GM19438 (cell line): ENCODE measurements around the gene TET3.
A peak's percentile ranks its signal among the peaks of the same experiment; 100 is the strongest.

Source experiments
- ATAC-seq: cut with Tn5 transposase; IDR thresholded peaks from one replicate; pipeline ENCODE4 v1.9.1; 2021; ENCODE audit warnings: low read depth; ENCODE audit not compliant: unreplicated experiment

The TET3 gene

GRCh38 chr2:74002505-74003421 lies 18.1 kb downstream of the TET3 start:
- peak; percentile 94 for ATAC-seq

- ATAC-seq = no peak
Measured at GRCh38 chr2:74003494-74004211, 18.9 kb downstream of the TET3 start.

DNA sequence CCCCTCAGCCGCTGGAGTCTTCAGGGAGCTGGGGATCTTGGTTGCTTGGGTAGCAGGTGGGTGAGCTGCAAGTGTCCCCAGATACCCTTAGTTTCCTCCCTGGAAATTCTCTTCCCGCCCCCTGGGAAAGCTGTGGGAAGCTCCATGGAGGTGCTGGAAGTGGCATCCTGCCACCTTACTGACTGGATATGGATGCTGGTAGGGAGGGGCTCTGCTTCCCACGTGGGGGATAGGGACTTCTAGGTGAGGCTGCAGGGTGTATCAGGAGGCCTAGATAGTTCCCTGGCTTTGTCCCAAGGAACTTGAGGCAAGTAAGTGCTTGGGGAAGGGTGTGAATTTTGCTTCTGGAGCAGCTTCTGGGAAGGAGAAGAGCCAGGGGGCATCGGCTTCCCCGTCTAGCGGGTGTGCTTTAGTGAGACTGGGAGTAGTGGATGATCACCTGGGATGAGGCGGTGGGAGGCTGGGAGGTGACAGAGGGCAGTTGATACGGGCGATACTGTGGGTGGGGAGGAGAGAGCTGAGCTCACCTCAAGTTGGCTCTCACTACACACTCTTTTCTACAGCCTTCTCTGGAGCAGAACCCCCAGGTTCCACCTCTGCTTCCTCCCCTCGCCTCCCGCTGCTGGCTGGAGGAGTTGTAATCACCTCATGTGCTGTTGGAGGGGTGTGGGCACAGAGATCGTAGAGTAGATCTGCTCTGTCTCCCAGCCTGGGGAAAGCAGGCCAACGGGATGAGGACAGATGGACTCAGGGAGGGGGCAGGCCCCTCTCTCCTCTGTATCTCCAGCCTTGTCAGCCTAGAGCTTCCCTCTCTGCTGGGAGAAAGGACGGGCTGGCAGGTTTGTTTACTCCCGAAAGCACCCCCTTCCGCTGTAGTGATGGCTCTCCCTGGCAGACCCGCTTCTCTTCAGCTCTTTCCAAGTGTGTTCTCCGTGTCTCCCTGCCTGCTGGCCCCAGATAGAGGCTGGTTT lies 19.8 kb downstream of the TET3 start:
- no peak for ATAC-seq

DNA sequence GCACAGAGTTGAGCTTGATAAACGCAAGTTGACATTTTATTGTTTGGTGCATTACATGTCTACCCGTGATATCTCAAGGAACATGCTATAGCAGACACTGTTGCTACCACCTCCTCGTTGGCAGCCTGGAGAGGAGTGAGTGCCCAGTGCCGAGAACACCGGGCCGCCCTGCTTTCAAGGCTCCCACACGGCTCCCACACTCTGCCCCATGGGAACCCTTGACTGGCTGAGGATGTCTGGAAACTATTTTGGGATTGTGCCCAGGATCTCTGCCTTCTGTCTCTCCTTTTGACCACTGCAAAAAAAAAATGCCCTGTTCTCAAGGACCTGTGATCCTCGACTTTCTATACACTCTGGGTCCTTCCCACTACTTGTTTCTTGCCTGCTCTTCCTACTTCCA lies 21.1 kb downstream of the TET3 start:
- no peak for ATAC-seq

GRCh38 chr2:74006459-74006858 lies 21.7 kb downstream of the TET3 start:
- no peak for ATAC-seq

DNA sequence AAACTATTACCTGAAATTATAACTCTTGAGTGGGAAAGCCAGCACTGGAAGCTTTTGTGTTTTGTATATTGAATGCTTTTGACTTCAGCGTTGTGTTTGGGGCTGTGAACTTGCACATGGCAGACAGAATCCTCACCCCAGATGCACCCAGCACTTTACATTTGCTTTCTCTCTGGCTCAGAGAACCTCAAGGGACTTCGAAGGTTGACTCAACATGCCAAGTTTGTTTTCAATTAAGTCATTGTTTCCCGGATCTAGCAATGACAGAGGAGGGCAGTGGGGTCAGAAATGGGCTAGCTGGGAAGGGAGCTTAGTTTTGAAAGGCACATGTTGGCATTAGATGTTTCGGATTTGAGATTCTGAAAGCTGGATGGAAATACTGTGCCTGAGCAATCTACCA lies 22.4 kb downstream of the TET3 start:
- ATAC-seq = no peak

DNA sequence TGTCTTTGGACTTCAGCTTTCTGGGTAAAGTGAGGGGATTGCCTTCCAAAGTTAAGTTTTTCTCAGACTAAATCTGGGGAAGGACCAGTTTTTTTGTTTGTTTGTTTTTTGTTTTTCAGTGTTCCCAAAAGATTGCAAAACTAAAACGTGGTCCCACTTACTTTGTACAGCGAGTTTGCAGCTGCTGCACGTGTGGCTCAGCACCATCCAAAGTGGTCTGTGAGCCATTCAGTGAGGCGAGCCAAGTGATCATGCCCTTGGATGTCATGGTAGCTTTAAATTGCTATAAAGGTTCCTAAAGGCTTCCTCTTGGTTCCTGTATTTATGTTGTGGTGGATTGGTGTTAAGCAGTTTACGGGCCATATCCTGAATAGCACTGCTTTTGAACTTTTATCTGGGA lies 23.0 kb downstream of the TET3 start:
- ATAC-seq = no peak

GRCh38 chr2:74008761-74009395 lies 24.2 kb downstream of the TET3 start:
- no peak for ATAC-seq

- ATAC-seq = no peak
Measured at GRCh38 chr2:74009577-74009976, 24.9 kb downstream of the TET3 start.

- ATAC-seq = no peak
Measured at GRCh38 chr2:74010087-74010541, 25.4 kb downstream of the TET3 start.

DNA sequence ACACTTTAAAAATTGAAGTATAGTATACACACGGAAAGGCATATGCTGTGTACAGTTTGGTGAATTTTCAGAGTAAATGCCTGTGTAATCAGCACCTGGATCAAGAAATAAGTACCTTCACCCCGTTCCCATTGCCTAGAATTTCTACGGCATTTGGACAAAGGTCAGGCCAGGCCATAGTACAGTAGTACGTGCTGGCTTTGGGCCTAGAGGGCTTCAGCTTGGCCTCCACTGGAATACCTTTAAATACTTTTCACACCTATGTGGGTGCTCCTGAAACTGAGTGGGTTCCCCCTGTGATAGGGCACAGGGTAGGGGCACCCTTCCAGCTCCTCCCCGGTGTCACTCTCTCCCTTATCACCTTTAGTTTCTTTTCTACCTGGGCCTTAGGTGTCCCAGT lies 26.5 kb downstream of the TET3 start:
- no peak for ATAC-seq

- no peak for ATAC-seq
Measured at GRCh38 chr2:74014813-74015212, 30.1 kb downstream of the TET3 start.

DNA sequence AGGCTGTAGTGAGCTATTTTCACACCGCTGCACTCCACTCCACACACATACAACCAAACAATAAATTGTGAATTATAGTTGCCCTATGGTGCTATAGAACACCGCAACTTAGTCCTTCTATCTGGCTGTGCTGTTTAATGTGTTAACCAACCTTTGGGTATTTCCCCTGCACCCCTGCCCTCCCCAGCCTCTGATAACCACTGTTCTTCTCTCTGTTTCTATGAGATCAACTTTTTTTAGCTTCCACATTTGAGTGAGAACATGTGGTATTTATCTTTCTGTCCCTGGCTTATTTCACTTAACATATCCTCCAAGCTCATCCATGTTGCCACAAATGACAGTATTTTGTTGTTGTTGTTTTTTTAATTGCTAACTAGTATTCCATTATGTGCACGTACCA lies 32.5 kb downstream of the TET3 start:
- ATAC-seq = no peak

GRCh38 chr2:74019516-74019915 lies 34.8 kb downstream of the TET3 start:
- no peak for ATAC-seq

DNA sequence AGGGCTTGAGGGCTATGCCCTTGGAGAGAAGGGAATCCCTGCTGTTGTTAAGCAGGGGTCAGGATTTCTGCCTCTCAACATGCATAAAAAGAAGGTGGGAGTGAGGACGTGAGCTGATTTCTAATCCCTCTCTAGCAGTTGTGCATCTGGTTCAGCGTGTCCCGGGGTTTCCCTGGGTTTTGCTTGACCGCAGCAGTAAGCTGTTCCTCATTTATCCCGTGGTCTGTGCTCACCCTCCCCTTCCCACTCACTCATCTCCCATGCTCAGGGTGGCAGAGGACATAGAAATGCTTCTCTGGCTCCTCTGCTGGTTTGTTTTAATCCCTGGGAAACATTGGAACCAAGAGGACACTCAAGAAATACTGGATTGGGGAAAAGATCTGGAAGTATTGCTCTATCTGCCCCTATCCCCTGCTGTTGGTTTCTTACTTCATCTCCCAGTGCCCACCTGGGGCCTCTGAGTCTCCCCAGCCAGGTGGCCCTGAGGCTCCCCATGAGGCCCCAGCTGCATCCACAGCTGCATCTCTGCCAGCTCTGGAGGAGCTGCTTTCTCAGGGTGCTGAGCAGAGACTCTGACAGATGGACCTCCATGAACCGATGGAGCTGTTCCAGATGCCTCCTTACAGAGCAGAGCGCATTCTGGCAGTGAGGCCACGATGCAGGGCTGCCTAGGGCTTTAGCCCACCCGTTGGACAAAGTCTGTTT lies 36.1 kb downstream of the TET3 start:
- ATAC-seq = no peak

- ATAC-seq = no peak
Measured at GRCh38 chr2:74021407-74021755, 36.7 kb downstream of the TET3 start.

- ATAC-seq = no peak
Measured at GRCh38 chr2:74024216-74024615, 39.5 kb downstream of the TET3 start.

DNA sequence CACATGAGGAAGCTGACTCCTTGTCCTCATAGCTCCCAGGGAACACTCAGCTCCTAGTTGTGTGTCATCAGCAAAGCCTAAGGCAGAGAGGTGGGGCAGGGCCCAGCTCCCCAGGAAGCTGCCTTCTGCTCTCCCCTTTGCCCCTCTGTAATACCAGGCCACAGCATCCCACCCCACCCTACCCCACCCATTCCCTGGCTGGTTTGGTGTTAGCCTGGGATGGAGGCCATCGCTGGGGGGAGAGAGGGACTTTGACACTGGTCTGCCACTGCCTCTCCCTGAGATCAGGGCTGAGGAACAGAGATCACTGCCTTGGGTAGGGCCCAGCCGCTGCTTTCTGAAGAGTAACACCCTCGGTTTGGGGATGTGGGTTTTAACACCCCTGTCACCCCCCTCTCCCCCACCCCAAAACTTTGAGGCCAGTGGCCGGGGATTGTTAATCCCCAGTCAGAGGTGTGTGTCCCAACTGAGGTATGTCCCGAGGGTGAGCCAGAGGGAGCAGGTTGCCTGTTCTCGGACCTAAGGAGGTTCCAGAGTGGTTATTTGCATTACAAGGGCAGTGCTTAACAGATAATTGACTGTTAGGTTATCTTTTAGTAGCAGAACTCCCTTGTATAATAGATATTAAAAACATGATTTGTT lies 41.4 kb downstream of the TET3 start:
- no peak for ATAC-seq

- ATAC-seq = no peak
Measured at GRCh38 chr2:74026687-74027241, 42.1 kb downstream of the TET3 start.
